H1 (cell line): ENCODE measurements around the gene PGGHG. TPM values are rescaled to one million over a fixed set of nuclear protein-coding genes. Genes with fewer than 3 reads are reported as not detected.

Source experiments
- ATF3 ChIP-seq: IDR thresholded peaks from 2 replicates; pipeline ENCODE4 v1.6.1; 2011; ENCODE audit warnings: low read depth, mild to moderate bottlenecking, low read length; ENCODE audit not compliant: insufficient read depth
- RNF2 ChIP-seq: fragments of 200-900, 300-1000 bp; sonication (generic); IDR thresholded peaks from 2 replicates; pipeline ENCODE4 v1.7.1; 2016; ENCODE audit warnings: borderline replicate concordance, low read depth, mild to moderate bottlenecking, antibody characterized with exemption, low read length; ENCODE audit not compliant: poor library complexity, severe bottlenecking; ENCODE audit errors: missing control alignments
- RXRA ChIP-seq: IDR thresholded peaks from 2 replicates; pipeline ENCODE4 v1.6.1; 2011; ENCODE audit warnings: low read depth, mild to moderate bottlenecking, low read length, moderate library complexity; ENCODE audit not compliant: insufficient read depth
- TEAD4 ChIP-seq: IDR thresholded peaks from 2 replicates; pipeline ENCODE4 v1.6.1; 2012; ENCODE audit warnings: low read depth, low read length, inconsistent platforms, mixed read lengths
- polyA plus RNA-seq, 7 experiments: library from polyadenylated mRNA; depleted of rRNA in 3 of 7; stranded (reverse) in 5 of 7; unstranded in 2 of 7; fragments of >200 nt in 5 of 7; fragments of 200-250 nt in 2 of 7; gene quantifications; 1 replicate in 5 of 7; 2 replicates in 1 of 7; 4 replicates in 1 of 7; pipeline versions ENCODE4 v1.2.1 to v1.2.3, GENCODE V29; 2011 to 2013; ENCODE audit warnings: missing spikeins in 2 of 7, mixed read lengths in 2 of 7
- total RNA-seq: library from RNA; stranded (reverse); fragmentation: NEBNext Ultra II Directional; extraction: Animal tissue kit (Norgen Biotek cat#: 25700); gene quantifications from 2 replicates; pipeline ENCODE4 v1.2.1, GENCODE V29; 2021

The PGGHG gene
- total and polyA plus RNA-seq, 2 of the 8 experiments (the other 6 are each of a cell fraction or from before 2014, with no cell fraction given) = 34.8 to 60.7 TPM

GRCh38 chr11:292211-293121 lies 3.5 kb downstream of the PGGHG start (continued):
- TF ChIP-seq ATF3 (no peak), RNF2 (no peak), RXRA (no peak), TEAD4 (no peak)
